Measurements from ENCODE around the gene POLN.

POLN gene

GRCh38 chr4:2066571-2067445, 175.1 kb downstream of the POLN start:
- no peak for DNase-seq

- DNase-seq: no peak
These were observed 175.8 kb downstream of the POLN start for GRCh38 chr4:2066011-2066551.

GRCh38 chr4:2065106-2065930, 176.6 kb downstream of the POLN start:
- no peak for DNase-seq

- DNase-seq: no peak
These were observed 177.5 kb downstream of the POLN start for GRCh38 chr4:2064276-2064991.

- DNase-seq: no peak
These were observed 178.2 kb downstream of the POLN start for GRCh38 chr4:2063557-2064275.

- DNase-seq: no peak
These were observed 179.0 kb downstream of the POLN start for GRCh38 chr4:2062808-2063524.

DNA sequence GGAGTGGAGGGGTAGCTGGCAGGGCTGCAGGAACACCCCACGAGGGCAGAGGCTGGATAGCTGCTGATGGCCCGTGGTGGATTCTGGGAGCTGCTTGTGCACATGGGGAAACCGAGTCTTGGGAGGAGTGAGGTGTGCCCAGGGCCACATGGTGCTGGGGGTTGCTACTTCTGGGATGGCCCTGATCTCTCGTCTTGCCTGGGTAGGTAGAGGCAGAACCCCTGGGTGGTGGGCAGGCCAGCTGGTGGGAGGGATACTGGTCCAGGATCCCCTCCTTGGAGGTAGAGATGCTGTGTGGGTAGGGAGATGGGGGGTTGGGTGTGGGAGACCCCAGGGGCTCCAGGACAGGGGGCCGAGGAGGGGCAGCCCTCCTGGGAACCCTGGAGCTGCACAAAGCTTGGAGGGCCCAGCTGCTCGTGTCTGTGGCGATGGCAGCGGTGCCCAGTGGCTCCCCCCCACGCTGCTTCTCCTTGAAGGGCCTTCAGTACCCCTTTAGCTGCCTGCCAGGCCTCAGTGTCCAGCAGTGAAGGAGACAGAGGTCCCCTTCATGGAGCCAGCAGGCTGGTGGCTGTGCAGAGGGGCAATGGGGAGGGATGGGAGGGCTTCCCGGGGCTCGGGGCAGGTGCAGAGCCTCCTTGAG, 179.6 kb downstream of the POLN start:
- DNase-seq: no peak

- no peak for DNase-seq
These were observed 180.5 kb downstream of the POLN start for GRCh38 chr4:2061186-2062131.

GRCh38 chr4:2060611-2061185, 181.2 kb downstream of the POLN start:
- no peak for DNase-seq

DNA sequence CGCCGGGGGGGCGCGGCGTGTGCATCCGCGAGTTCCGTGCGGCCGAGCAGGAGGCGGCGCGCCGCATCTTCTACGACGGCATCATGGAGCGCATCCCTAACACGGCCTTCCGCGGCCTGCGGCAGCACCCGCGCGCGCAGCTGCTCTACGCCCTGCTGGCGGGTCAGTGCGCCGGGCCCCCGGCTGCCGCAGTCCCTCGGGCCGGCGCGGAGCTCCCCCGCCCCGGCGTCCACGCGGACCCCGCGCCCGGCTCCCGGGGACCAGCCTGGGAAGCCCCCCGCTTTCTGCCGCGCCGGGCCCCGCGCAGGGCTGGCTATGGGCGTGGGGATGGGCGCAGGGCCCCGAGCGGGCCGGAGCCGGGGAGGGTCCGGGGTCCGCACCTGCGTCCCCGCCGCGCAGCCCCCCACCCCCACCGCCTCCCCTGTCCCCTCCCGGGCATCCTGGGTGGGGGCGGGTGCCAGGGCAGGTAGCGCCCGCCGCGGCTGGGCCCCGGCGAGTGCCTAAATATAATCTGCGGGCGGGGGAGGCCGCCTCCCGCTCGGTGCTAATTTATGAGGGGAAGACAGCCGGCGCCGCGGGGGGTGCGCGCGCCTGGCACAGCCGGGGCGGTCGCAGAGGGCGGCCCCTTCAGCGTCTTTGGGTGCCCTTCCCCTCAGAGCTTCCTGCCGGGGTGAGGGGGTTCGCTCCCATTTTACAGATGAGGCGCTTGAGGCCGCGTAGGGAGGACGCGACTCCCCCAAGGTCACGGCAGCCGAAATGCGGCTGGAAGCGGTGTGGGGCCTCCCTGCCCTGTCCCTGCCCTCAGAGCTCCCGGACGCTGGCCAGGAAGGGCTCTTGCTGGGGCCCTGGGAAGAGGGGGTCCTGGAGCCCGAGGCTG, 182.0 kb downstream of the POLN start:
- DNase-seq: no peak

DNA sequence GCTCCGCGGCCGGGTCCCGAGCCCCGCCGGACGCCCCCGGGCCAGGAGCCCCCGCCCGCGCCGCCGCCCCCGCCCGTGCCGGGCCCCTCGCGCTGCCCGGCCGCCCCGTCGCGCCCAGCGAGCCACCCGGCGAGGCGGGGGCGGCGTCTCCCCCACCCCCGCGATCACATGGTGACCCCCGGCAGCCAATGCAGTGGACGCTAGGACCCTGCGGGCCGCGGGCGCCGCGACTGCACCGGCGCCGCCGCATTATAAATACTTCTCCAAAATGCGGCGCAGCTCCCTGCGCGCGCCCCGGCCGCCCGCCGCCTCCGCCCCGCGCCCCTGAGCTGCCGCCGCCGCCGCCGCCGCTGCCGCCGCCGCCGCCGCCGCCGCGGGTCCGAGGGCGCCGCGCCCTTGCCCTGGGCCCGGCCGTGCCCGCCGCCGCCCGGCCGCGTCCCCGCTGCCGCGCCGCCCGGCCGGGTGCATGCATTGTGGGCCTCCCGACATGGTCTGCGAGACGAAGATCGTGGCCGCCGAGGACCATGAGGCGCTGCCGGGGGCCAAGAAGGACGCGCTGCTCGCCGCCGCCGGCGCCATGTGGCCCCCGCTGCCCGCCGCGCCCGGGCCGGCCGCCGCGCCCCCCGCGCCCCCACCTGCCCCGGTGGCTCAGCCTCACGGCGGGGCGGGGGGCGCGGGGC, 182.7 kb downstream of the POLN start, which contains the start of gene NAT8L:
NAT8L (plus strand) TSS at position 282 of the 680 bp plus-strand sequence; CDS start at position 467, 185 bp downstream.
- DNase-seq: no peak

GRCh38 chr4:2058264-2059045, 183.5 kb downstream of the POLN start:
- no peak for DNase-seq

GRCh38 chr4:2057382-2058065, 184.4 kb downstream of the POLN start:
- DNase-seq: no peak

DNA sequence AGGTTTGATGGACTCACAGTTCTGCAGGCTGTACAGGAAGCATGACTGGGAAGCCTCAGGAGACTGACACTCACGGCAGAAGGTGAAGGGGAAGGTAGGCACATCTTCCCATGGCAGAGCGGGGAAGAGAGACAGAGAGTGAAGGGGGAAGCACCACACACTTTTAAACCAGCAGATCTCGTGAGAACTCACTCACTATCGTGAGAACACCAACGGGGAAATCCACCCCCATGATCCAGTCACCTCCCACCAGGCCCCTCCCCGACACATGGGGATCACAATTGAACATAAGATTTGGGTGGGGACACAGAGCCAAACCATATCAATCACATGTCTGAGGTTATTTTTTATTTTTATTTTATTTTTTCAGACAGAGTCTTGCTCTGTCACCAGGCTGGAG, 187.7 kb downstream of the POLN start:
- no peak for DNase-seq

GRCh38 chr4:2051086-2051485, 190.8 kb downstream of the POLN start:
- no peak for DNase-seq

GRCh38 chr4:2049811-2050210, 192.1 kb downstream of the POLN start:
- no peak for DNase-seq
